ENCODE data around the gene ZNF451. TPM values are rescaled to one million over a fixed set of nuclear protein-coding genes. Genes with fewer than 3 reads are reported as not detected.

Gene ZNF451
- total and polyA plus RNA-seq, 2 donors, result 12.4 to 173 TPM

DNA sequence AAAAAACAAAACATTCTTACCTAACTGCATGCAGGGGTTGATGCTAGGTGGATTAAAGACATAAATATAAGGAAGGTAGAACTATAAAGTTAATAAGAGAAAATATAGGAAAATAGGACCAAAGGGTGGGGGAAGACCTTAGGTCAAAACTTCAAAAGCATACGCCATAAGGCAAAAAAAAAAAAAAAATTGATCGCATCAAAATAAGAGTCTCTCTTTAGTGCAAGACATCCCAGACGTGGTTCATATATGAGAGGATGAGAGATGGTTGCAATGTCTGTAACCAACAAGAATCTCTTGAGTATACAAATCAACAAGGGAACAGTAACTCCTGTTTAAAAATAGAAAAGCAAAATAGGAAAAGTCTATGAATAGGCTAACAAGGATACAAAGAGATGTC lies 90.6 kb downstream of the ZNF451 start:
- DNase-seq (ENCODE audit: extremely low spot score), result no peak
- Histone ChIP-seq H3K4me1 (ENCODE audit: insufficient read depth) (peaks cover 1% of the 10 kb centered on the region), H3K36me3 (ENCODE audit: insufficient read depth) (peaks cover 2% of the 10 kb centered on the region), H3K4me3 (ENCODE audit: low read depth, low read length) (no peak overlapping the region), H3K27ac (ENCODE audit: low read depth) (no peak overlapping the region)
- WGBS, result 63% methylated on average over 3 of the region's 3 CpGs

DNA sequence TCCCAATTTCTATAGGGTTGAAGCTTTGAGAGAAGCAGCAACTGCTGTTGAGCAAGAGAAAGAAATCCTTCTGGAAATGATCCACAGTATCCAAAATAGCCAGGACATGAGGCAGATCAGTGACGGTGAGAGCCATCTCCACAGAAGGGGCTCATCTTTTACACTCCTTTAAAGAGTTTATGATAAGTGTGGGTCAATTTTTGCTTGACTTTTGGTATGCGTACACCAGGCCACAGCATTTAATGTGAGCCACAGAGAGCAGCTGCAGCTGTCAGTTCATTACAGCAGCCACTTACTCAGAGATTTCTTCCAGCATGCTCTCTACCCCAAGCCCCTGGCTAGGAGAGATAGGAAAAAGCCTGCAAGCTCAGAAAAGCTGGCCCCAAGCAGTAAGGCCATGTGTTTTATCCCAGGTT lies 92.0 kb downstream of the ZNF451 start:
- peak overlapping the region; percentile 55 for H3K27ac ChIP-seq (ENCODE audit: low read depth)

DNA sequence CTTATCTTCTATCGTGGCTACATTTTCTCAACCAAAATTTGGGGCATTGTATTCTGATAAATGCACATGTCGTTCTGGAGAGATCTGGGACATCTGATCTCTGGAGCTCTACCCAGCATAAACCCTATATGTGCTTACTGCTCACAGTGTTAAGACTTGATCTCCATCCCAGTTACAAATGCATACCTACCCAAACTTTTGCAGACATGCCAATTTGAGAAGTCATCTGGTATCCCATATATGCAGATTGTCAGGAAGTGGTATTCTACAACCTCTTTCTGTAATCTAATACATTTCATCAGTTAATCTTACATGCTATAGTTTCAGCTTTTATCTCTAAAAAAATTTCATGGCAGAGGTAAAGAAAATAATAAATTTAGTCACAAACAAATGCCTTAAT lies 93.3 kb downstream of the ZNF451 start:
- Histone ChIP-seq H3K27ac (ENCODE audit: low read depth) (no peak overlapping the region), H3K4me3 (ENCODE audit: low read depth, low read length) (no peak overlapping the region), H3K36me3 (ENCODE audit: insufficient read depth) (peaks cover 2% of the 10 kb centered on the region), H3K4me1 (ENCODE audit: insufficient read depth) (peaks cover 1% of the 10 kb centered on the region)
- no peak for DNase-seq (ENCODE audit: extremely low spot score)
- whole genome bisulfite sequencing, result 61% methylated on average over 2 of the region's 2 CpGs

More for the DNA sequence above, 92.0 kb downstream of the ZNF451 start:
- WGBS, result 34% methylated on average over 2 of the region's 2 CpGs
- DNase-seq (ENCODE audit: extremely low spot score), result no peak
- no peak overlapping the region for H3K4me3 ChIP-seq (ENCODE audit: low read depth, low read length)
- H3K36me3 ChIP-seq (ENCODE audit: insufficient read depth), result peaks cover 2% of the 10 kb centered on the region
- H3K4me1 ChIP-seq (ENCODE audit: insufficient read depth), result peaks cover 1% of the 10 kb centered on the region

DNA sequence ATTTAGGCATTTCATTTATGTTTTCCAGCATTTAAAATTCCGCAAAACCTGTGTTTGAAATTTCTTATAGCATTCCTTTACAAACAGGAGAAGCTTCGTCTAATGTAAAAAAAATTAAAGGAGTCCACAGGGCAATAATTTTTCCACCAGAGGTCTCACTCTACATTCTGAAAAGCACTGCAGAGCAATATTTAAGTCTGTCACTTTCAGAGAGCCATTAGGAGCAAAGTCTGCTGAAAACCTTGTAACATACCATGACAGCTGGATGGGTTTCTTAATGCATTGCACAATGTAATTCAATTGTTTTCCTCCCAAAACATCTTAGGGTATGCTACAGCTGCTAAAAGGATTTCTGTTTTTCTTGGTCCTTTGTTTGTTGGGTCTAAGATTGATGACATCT lies 100.2 kb downstream of the ZNF451 start:
- Histone ChIP-seq H3K4me1 (ENCODE audit: insufficient read depth) (no peaks in the 10 kb centered on the region), H3K36me3 (ENCODE audit: insufficient read depth) (peaks cover 2% of the 10 kb centered on the region), H3K4me3 (ENCODE audit: low read depth, low read length) (no peak overlapping the region), H3K27ac (ENCODE audit: low read depth) (no peak overlapping the region)
- no peak for DNase-seq (ENCODE audit: extremely low spot score)
- 54% methylated on average over 2 of the region's 2 CpGs for WGBS

DNA sequence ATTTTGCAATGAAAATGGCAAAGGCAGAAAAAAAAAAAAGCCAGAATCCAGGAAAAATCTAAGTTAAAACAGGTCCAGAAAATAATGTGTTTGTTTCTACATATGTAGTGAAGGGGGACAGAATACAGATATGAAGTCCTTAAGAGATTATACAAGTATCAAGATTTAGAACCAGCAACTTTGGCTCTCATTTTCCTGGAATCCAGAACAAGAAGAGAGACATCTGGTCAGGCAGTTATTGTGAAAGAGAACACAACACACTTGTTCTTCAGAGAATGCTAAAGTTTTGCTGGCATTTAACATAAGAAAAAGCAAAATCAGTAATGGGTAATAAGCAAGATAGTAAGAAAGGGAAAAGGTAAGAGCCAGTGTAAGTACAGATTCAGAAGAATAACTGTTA lies 103.2 kb downstream of the ZNF451 start:
- no peak for DNase-seq (ENCODE audit: extremely low spot score)
- peak overlapping the region; percentile 2 for H3K27ac ChIP-seq (ENCODE audit: low read depth)
- no peaks in the 10 kb centered on the region for H3K4me1 ChIP-seq (ENCODE audit: insufficient read depth)
- H3K4me3 ChIP-seq (ENCODE audit: low read depth, low read length), result no peak overlapping the region
- H3K36me3 ChIP-seq (ENCODE audit: insufficient read depth), result peaks cover 2% of the 10 kb centered on the region

DNA sequence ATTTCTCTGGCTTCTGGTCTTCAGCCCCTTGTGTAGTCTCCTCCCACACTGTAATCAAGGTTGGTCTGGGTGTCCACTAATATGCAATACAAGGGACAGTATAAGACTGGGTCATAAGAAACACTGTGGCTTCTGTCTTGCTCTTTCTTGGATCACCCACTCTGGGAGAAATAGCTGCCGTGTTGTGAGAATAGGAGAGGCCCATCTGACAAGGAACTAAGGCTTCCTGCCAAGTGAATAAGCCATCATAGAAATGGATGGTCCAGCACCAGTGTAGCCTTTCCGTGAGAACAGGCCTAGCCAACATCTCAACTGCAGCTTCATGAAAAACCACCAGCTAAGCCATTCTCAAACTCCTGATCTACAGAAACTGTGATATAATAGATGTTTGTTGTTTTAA lies 105.5 kb downstream of the ZNF451 start:
- H3K36me3 ChIP-seq (ENCODE audit: insufficient read depth), result peaks cover 2% of the 10 kb centered on the region
- no peak overlapping the region for H3K27ac ChIP-seq (ENCODE audit: low read depth)
- no peak overlapping the region for H3K4me3 ChIP-seq (ENCODE audit: low read depth, low read length)
- H3K4me1 ChIP-seq (ENCODE audit: insufficient read depth), result peaks cover 1% of the 10 kb centered on the region
- WGBS, result 44% methylated on average over 2 of the region's 2 CpGs
- DNase-seq (ENCODE audit: extremely low spot score), result no peak

DNA sequence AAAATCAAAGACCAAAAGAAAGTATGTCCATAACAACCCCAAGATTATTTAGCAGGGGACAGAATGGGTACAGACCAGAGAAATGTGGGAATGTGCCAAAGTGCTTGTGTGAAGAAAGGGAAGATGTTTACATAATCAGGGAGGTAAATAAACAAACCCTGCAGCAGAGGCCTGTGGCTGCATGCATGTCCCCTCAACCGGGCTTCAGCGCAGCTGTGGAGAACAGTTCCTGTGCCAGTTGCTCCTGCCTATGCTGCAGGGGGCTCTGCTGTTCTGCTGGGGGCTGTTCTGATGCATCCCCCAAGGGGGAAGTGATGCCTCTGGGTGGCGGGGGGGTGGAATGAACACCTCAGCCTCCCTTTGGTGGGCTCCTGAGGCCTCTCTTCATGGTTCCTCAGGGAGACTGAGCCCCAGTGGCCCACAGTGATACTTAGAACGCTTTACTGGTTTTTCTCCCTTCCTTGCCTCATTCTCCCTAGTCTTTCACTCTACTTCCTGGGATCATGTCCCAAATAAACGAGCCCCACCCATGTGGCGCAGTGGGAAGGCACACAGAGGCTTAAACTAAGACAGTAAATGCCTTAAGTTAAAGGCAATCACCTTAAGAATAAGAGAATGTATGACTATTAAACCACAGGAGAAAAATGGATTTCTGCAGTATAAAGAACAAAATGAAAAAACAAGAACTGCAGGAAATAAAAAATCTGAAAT lies 109.1 kb downstream of the ZNF451 start:
- no peak overlapping the region for H3K4me3 ChIP-seq (ENCODE audit: low read depth, low read length)
- no peaks in the 10 kb centered on the region for H3K36me3 ChIP-seq (ENCODE audit: insufficient read depth)
- WGBS, result 40% methylated on average over 6 of the region's 6 CpGs
- H3K27ac ChIP-seq (ENCODE audit: low read depth), result peak overlapping the region; percentile 84
- H3K4me1 ChIP-seq (ENCODE audit: insufficient read depth), result peaks cover 1% of the 10 kb centered on the region
- no peak for DNase-seq (ENCODE audit: extremely low spot score)

DNA sequence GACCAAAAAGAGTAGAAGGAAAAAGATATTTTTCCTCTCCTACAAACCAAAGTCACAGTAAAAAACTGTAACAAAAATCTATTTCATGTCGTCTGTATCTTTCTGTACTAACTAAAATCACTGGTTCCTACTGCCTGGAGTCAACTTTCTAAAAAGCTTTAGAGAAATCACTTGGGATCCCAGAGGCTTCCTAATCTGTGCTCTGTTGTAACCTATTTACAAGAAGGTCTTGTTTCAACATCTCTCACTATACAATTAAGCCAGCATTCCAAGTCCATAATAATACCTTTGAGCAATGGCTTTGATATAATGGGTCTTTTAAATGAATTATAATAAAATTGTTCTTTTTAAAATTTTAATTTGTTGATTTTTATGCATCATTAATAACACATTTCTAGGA lies 111.7 kb downstream of the ZNF451 start:
- Histone ChIP-seq H3K4me3 (ENCODE audit: low read depth, low read length) (no peak overlapping the region), H3K27ac (ENCODE audit: low read depth) (no peak overlapping the region), H3K4me1 (ENCODE audit: insufficient read depth) (peaks cover 1% of the 10 kb centered on the region), H3K36me3 (ENCODE audit: insufficient read depth) (no peaks in the 10 kb centered on the region)
- 56% methylated on average over 1 of the region's 1 CpG for WGBS
- no peak for DNase-seq (ENCODE audit: extremely low spot score)

DNA sequence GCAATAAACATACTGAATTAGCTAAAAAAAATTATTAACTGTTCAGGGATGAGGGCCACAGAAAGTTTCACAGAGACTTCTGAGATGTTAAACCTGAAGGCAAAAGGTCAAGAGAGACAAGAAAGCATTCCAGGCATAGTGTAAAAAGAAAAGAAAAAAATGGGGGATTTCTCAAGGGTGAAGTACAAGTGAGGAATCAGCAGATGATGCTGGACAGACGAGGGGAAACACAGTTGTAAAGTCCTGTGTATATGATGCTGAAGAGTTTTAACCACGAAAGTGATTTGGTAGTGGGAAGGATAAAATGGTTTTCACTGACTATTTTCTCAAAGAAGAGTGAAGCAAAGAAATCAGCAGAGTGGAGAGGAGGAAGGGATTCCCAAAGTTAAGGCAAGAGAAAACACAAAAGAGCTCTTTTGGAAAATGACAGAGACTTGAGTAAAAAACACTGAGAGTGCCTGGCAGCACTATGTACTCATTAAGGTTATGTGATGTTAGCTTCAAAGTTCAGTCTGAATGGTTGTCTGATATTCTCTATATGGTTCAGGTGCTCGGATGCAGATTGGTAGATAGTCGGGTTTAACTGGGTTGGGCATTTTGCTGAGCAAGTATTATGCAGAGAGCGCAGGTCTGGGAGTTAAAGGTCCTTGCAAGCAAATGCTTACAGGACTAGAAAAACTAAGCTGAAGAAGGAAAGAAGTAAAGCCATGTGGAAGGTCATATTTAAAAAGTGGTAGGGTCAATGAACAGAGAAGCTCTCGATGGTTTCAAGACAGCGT lies 115.8 kb downstream of the ZNF451 start:
- H3K36me3 ChIP-seq (ENCODE audit: insufficient read depth), result no peaks in the 10 kb centered on the region

DNA sequence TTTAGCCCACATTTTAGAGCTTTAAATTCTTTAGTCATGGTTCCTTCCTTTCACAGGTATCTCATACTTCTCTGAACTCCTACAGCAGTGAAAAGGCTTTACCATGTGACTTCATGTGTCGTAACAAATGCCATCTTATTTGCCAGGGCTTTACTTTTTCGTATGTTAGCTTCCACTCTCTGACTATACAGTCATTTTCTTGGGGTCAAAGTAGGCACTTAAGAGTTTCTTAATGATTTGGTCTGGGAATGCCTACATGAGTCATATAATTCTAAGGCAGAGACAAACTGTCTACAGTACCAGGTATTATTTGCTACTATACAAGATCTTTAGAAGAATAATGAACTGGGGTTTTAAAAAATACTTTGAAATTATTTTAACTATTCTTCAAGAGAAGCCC lies 117.2 kb downstream of the ZNF451 start:
- no peak for DNase-seq (ENCODE audit: extremely low spot score)
- no peak overlapping the region for H3K4me3 ChIP-seq (ENCODE audit: low read depth, low read length)
- H3K27ac ChIP-seq (ENCODE audit: low read depth), result no peak overlapping the region
- 80% methylated on average over 2 of the region's 2 CpGs for WGBS
- H3K36me3 ChIP-seq (ENCODE audit: insufficient read depth), result no peaks in the 10 kb centered on the region
- H3K4me1 ChIP-seq (ENCODE audit: insufficient read depth), result no peaks in the 10 kb centered on the region

More for the DNA sequence above, 115.8 kb downstream of the ZNF451 start:
- H3K4me3 ChIP-seq (ENCODE audit: low read depth, low read length), result no peak overlapping the region
- no peak for DNase-seq (ENCODE audit: extremely low spot score)
- 72% methylated on average over 7 of the region's 7 CpGs for WGBS
- H3K4me1 ChIP-seq (ENCODE audit: insufficient read depth), result no peaks in the 10 kb centered on the region
- no peak overlapping the region for H3K27ac ChIP-seq (ENCODE audit: low read depth)

DNA sequence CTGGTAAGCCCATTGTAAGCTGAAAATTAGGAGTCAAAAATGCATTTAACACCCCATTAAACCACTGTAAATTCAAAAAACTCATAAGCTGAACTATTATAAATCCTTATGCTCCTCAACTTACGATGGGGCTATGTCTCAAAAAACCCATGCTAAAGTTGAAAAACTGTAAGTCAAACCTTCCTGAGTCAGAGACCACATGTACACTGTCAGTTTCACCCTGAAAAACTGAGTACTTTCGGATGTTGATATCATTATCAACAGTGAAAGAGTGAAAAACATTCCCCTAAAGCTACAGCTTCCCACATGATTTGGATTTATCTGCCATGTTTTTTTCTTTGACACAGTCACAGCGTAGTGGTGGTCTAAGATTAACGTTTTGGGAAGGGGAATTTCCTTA lies 117.9 kb downstream of the ZNF451 start:
- Histone ChIP-seq H3K36me3 (ENCODE audit: insufficient read depth) (no peaks in the 10 kb centered on the region), H3K4me3 (ENCODE audit: low read depth, low read length) (no peak overlapping the region), H3K4me1 (ENCODE audit: insufficient read depth) (no peaks in the 10 kb centered on the region), H3K27ac (ENCODE audit: low read depth) (no peak overlapping the region)
- WGBS, result 84% methylated on average over 4 of the region's 4 CpGs
- DNase-seq (ENCODE audit: extremely low spot score), result no peak

DNA sequence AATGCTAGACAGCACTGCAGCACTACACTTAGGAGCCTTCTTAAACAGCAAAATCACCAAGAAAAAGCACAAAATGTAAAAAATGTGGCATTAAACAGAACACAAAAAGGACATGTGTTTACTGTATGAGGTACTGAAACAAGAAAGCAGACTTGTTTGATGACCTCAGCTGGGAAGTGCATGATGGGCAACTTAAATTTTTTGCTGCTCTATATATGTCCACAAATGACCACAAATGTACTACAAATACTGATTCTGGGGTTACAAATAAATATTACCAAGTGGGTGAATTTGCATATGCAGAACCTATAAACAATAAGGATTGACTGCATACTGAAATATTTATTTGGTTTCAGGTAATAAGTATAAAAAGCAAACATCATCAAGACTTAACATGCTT lies 119.0 kb downstream of the ZNF451 start:
- Histone ChIP-seq H3K4me1 (ENCODE audit: insufficient read depth) (no peaks in the 10 kb centered on the region), H3K27ac (ENCODE audit: low read depth) (no peak overlapping the region), H3K36me3 (ENCODE audit: insufficient read depth) (no peaks in the 10 kb centered on the region)

DNA sequence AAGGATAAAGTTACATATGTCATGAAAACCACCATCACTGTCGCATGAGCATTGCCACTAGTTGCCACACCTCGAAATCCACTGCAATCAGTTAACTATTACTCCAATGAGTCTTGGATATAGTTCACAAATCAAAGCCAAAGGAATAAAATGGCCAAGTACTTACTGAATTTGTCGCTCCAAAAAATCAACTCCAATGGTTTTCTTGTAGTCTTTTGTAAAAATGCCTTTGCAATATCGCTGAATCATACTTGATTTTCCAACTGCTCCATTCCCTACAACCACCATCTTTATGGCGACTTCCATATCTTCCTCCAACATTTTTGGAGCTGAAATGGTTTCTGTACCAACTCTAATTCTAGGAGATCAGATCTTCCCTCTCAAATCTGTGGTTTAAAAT lies 120.1 kb downstream of the ZNF451 start:
- Histone ChIP-seq H3K27ac (ENCODE audit: low read depth) (no peak overlapping the region), H3K4me3 (ENCODE audit: low read depth, low read length) (no peak overlapping the region), H3K4me1 (ENCODE audit: insufficient read depth) (no peaks in the 10 kb centered on the region), H3K36me3 (ENCODE audit: insufficient read depth) (no peaks in the 10 kb centered on the region)
- no peak for DNase-seq (ENCODE audit: extremely low spot score)
- 94% methylated on average over 5 of the region's 5 CpGs for WGBS

More for the DNA sequence above, 119.0 kb downstream of the ZNF451 start:
- DNase-seq (ENCODE audit: extremely low spot score), result no peak
- no peak overlapping the region for H3K4me3 ChIP-seq (ENCODE audit: low read depth, low read length)

DNA sequence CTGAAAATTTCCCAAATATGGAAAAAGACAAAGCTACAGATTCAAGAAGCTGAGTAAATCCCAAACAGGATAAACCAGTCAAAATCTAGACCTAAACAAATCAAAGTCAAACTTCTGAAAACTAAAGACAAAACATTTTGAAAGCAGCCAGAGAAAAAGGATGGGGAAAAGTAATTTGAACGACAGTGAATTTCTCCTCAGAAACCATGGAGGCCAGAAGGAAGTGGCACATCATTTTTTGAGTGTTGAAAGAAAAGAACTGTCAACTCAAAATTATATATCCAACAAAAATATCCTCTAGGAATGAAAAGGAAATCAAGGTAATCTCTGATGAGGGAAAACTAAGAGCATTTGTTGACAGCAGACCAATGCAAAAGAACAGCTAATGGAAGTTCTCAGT lies 125.3 kb downstream of the ZNF451 start:
- no peak overlapping the region for H3K27ac ChIP-seq (ENCODE audit: low read depth)
- 92% methylated on average over 1 of the region's 1 CpG for WGBS
- peaks cover 2% of the 10 kb centered on the region for H3K4me1 ChIP-seq (ENCODE audit: insufficient read depth)
- no peak for DNase-seq (ENCODE audit: extremely low spot score)
- H3K36me3 ChIP-seq (ENCODE audit: insufficient read depth), result no peaks in the 10 kb centered on the region
- no peak overlapping the region for H3K4me3 ChIP-seq (ENCODE audit: low read depth, low read length)

Data from urinary bladder (tissue), 4 donors.